Retinal pigment epithelial cell (primary cell): ENCODE measurements around the gene FMN2.
"Not testable (repeated sequence)": the region's sequence is repeated elsewhere in the genome, so short reads cannot be mapped to it uniquely, and the experiment has no call there.

Experiments
- DNase-seq: peaks from one replicate; pipeline ENCODE4 v3.0.0-alpha.2; 2010; ENCODE audit warnings: low read depth
- H3K4me3 ChIP-seq: 2 replicates; pipeline ENCODE4 v1.5.1; 2011; ENCODE audit warnings: mild to moderate bottlenecking, low read length, control low read depth, moderate library complexity
- TF ChIP-seq, protein P1 (sequence below): conservative IDR thresholded peaks from 2 replicates; pipeline ENCODE4 v1.5.1; 2011; ENCODE audit warnings: low read depth, low read length, control low read depth, inconsistent platforms

Gene FMN2

DNA sequence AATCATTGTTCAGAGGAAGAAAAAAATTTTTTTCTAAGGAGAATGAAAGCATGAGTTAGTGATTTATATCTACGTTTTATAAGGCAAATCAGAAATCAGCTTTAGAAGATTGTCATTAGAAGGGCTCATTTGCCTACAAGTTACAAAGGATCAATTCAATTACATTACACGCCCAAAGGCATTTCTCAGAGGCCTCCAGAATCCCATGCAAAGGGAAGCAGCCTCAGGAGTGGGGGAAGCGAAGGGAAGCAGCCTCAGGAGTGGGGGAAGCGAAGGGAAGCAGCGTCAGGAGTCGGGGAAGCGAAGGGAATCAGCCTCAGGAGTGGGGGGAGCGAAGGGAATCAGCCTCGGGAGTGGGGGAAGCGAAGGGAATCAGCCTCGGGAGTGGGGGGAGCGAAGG is 314.1 kb downstream of the FMN2 start:
- no peak for DNase-seq

DNA sequence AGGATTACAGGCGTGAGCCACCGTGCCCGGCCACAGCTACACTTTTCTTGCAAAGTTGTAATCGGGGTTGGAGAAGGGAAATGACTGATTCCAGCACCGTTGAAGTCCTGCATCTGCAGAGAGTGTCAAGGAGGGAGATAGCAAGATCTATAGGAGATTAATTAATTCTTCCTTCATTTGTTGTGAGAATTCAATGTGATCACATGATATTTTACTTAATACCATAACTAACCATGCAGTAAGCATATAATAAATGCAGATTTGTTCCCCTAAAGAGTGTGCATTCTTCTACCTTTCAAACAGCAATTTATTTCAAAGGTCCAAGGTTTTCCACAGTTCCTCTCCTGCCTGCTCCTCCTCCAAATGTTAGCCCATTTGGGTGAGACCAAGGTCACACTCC is 315.7 kb downstream of the FMN2 start:
- TF ChIP-seq, protein P1, sequence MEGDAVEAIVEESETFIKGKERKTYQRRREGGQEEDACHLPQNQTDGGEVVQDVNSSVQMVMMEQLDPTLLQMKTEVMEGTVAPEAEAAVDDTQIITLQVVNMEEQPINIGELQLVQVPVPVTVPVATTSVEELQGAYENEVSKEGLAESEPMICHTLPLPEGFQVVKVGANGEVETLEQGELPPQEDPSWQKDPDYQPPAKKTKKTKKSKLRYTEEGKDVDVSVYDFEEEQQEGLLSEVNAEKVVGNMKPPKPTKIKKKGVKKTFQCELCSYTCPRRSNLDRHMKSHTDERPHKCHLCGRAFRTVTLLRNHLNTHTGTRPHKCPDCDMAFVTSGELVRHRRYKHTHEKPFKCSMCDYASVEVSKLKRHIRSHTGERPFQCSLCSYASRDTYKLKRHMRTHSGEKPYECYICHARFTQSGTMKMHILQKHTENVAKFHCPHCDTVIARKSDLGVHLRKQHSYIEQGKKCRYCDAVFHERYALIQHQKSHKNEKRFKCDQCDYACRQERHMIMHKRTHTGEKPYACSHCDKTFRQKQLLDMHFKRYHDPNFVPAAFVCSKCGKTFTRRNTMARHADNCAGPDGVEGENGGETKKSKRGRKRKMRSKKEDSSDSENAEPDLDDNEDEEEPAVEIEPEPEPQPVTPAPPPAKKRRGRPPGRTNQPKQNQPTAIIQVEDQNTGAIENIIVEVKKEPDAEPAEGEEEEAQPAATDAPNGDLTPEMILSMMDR: no peak
- DNase-seq: no peak
- H3K4me3 ChIP-seq: no peak overlapping the region

More for the DNA sequence above, 314.1 kb downstream of the FMN2 start:
- H3K4me3 ChIP-seq: no peak overlapping the region
- TF ChIP-seq, protein P1: no peak

DNA sequence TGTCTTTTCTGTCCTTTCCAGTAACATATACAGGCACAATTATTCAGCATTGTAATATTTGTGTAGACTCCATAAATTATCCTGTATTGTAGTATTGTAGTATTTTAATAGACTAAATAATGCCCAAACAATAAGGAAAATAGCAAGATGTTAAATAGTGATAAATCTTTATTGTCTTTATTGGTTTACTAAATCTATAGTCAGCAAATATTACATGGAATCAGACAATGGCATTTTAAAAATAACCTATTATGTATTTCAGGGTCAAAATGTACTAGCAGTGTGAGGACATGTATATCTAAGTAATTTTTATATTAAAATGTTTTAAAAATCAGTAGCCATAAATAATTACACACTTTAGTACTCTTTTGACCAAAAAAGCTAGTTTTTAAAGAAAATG is 317.9 kb downstream of the FMN2 start:
- TF ChIP-seq, protein P1: no peak
- no peak for DNase-seq
- H3K4me3 ChIP-seq: no peak overlapping the region

DNA sequence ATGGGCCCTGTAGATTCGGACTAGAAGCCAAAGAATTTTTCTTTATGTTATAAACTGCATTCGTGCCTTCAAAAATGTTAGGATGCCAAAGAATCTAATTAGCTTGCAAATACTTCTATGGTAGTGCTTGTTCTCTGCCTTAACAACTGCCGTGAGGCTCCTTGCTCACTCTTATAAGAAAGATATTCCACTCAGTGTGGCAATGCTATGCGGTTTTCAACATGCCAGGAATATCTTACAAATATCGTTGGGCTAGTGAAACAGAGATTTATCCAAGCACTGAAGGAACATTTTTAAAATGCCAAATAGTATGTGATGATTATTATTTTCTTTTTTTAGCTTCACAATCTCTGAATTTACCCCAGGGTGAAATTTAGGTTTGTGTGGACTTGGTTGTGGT is 322.0 kb downstream of the FMN2 start:
- TF ChIP-seq, protein P1: no peak
- DNase-seq: no peak
- no peak overlapping the region for H3K4me3 ChIP-seq

DNA sequence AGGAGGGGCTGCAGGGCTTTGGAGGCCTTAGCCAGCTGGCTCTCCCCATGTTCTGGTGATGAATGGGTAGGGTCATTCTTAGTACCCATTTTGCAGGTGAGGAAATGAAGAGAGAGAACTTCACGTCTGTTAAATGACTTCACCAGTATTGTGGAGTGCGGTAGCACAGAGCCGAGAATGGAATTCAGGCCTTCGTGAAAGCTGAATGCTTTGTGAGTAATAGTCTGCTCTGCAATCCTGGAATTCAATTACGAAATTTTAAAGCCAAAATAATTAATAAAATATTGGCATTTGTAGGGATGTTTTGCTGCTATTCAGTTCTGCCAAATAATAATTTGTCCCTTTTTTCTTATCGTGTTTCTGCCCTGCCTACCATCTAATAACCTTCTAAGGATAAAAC is 322.6 kb downstream of the FMN2 start:
- TF ChIP-seq, protein P1: no peak
- H3K4me3 ChIP-seq: no peak overlapping the region
- no peak for DNase-seq

DNA sequence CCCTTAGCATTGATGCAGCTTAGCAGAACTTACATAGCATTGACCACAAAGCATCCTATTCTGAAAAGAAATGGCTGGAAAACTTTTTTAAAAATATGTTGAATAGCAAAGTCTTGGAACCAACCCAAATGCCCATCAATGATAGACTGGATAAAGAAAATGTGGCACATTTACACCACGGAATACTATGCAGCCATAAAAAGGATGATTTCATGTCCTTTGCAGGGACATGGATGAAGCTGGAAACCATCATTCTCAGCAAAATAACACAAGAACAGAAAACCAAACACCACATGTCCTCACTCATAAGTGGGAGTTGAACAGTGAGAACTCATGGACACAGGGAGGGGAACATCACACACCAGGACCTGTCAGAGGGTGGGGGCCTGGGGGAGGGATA is 323.3 kb downstream of the FMN2 start:
- not testable (repeated sequence) for H3K4me3 ChIP-seq, DNase-seq

DNA sequence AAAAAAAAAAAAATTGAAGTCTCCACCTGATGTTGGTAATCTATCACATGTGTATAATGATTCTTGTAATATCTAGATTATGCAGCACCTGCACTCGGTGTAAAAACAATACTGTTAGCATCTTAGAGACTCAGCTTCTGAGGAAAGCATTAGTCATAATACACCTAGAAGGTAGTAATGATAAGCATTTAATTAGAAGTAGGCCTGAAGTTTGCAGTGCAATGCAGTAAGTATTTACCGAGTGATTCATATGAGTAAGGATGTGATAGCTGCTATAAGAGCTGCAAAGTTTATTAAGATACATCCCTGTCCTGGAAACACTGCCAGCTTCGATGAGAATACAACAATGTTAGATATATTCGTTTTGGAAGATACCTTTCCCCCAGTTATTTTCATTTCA is 323.8 kb downstream of the FMN2 start:
- H3K4me3 ChIP-seq: no peak overlapping the region
- no peak for DNase-seq
- TF ChIP-seq, protein P1: no peak

DNA sequence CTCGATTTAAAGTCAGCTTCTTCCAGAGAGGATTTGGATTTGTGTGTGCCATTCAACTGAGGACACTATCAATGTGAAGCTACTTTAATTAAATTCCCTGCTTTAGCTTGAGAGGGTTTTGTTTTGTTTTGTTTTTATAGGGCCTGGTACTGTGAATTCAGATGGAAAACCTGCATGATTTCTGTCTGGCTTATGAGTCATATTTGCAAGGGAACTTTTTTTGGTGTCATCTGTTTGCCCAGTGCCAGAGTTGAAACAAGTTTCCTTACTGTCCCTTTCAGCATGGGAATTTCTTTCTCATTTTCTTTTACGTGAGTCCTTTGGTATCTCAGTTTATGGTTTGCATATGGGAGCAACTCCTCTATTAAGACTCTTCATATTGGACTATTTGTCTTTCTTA is 325.6 kb downstream of the FMN2 start:
- no peak overlapping the region for H3K4me3 ChIP-seq
- no peak for DNase-seq
- TF ChIP-seq, protein P1: no peak
